Measurements from ENCODE around the gene WDR27.

GRCh38 chr6:169427856-169428255 is 274.0 kb downstream of the WDR27 start:
- TF ChIP-seq POLR2A (IDR thresholded peaks at IDR 0.05) (no peak), CTCF (IDR thresholded peaks at IDR 0.05) (no peak)

Measured in breast epithelium (tissue), 3 donors.